HEK293T (cell line): ENCODE measurements around the gene ATP9A.
"Not testable (repeated sequence)": the region's sequence is repeated elsewhere in the genome, so short reads cannot be mapped to it uniquely, and the experiment has no call there.

ENCODE experiments used
- FOXA1 ChIP-seq: fragments of 450-650 bp; IDR thresholded peaks from 2 replicates; pipeline ENCODE4 v1.6.1; 2016; ENCODE audit warnings: mild to moderate bottlenecking
- FOXK2 ChIP-seq: fragments of 450-650 bp; IDR thresholded peaks from 2 replicates; pipeline ENCODE4 v1.6.1; 2016; ENCODE audit warnings: mild to moderate bottlenecking
- HDGF ChIP-seq: fragments of 450-650 bp; IDR thresholded peaks from 2 replicates; pipeline ENCODE4 v1.6.1; 2017; ENCODE audit warnings: antibody characterized with exemption, borderline replicate concordance
- LEF1 ChIP-seq: fragments of 450-650 bp; IDR thresholded peaks from 2 replicates; pipeline ENCODE4 v1.6.1; 2017; ENCODE audit warnings: mild to moderate bottlenecking, borderline replicate concordance
- SP1 ChIP-seq: fragments of 450-650 bp; IDR thresholded peaks from 2 replicates; pipeline ENCODE4 v1.6.1; 2017
- SUZ12 ChIP-seq: fragments of 450-650 bp; IDR thresholded peaks from 2 replicates; pipeline ENCODE4 v1.6.1; 2016; ENCODE audit warnings: mild to moderate bottlenecking
- TARDBP ChIP-seq: fragments of 450-650 bp; IDR thresholded peaks from 2 replicates; pipeline ENCODE4 v1.6.1; 2016
- ZNF384 ChIP-seq: fragments of 450-650 bp; IDR thresholded peaks from 2 replicates; pipeline ENCODE4 v1.6.1; 2016

- TF ChIP-seq LEF1, SUZ12, FOXA1, ZNF384, SP1, HDGF, FOXK2, TARDBP: not testable (repeated sequence)
These were observed 29.9 kb downstream of the ATP9A start for GRCh38 chr20:51738261-51738660.
